ENCODE data around the gene ZNF835. TPM values are rescaled to one million over a fixed set of nuclear protein-coding genes. Genes with fewer than 3 reads are reported as not detected.

ZNF835 gene
- total RNA-seq, 1 donor from 2014 or later, result 0.17 TPM

GRCh38 chr19:56643460-56643955 is 28.0 kb downstream of the ZNF835 start:
- Mint-ChIP-seq H3K4me1 (ENCODE audit: low read depth) (no peaks in the 10 kb centered on the region), H3K4me3 (ENCODE audit: low read depth) (no peak overlapping the region), H3K27ac (no peak overlapping the region), H3K27me3 (no peaks in the 10 kb centered on the region), H3K9me3 (ENCODE audit: low read depth) (peaks cover 62% of the 10 kb centered on the region), H3K36me3 (ENCODE audit: insufficient read depth) (peaks cover 45% of the 10 kb centered on the region)
- TF ChIP-seq CTCF (IDR thresholded peaks at IDR 0.05; ENCODE audit: unreplicated experiment), result no peak
- no peak for DNase-seq (ENCODE audit: low spot score, unreplicated experiment)

GRCh38 chr19:56642711-56643459 is 28.7 kb downstream of the ZNF835 start, which contains the start of gene SMIM17:
Gene SMIM17, plus strand, starts transcription at chr19:56643159. Its CDS starts 2,509 bp downstream, at chr19:56645668.
- TF ChIP-seq CTCF (IDR thresholded peaks at IDR 0.05; ENCODE audit: unreplicated experiment), result no peak
- H3K27ac Mint-ChIP-seq, result no peak within 1 kb of the TSS
- H3K4me1 Mint-ChIP-seq (ENCODE audit: low read depth), result no peaks in the 10 kb centered on the region
- DNase-seq (ENCODE audit: low spot score, unreplicated experiment), result no peak
- H3K27me3 Mint-ChIP-seq, result no peaks in the 10 kb centered on the region
- H3K9me3 Mint-ChIP-seq (ENCODE audit: low read depth), result peaks cover 58% of the 10 kb centered on the region
- H3K36me3 Mint-ChIP-seq (ENCODE audit: insufficient read depth), result peaks cover 41% of the 10 kb centered on the region
- no peak within 1 kb of the TSS for H3K4me3 Mint-ChIP-seq (ENCODE audit: low read depth)

GRCh38 chr19:56639217-56639616 is 32.3 kb downstream of the ZNF835 start:
- TF ChIP-seq CTCF (IDR thresholded peaks at IDR 0.05; ENCODE audit: unreplicated experiment), result no peak
- H3K4me1 Mint-ChIP-seq (ENCODE audit: low read depth), result no peaks in the 10 kb centered on the region
- H3K4me3 Mint-ChIP-seq (ENCODE audit: low read depth), result no peak overlapping the region
- peaks cover 27% of the 10 kb centered on the region for H3K36me3 Mint-ChIP-seq (ENCODE audit: insufficient read depth)
- no peaks in the 10 kb centered on the region for H3K27me3 Mint-ChIP-seq
- H3K9me3 Mint-ChIP-seq (ENCODE audit: low read depth), result peaks cover 48% of the 10 kb centered on the region
- H3K27ac Mint-ChIP-seq, result peak overlapping the region; percentile 80
- no peak for DNase-seq (ENCODE audit: low spot score, unreplicated experiment)

- peaks cover 28% of the 10 kb centered on the region for H3K36me3 Mint-ChIP-seq (ENCODE audit: insufficient read depth)
- no peak overlapping the region for H3K27ac Mint-ChIP-seq
- no peak overlapping the region for H3K4me3 Mint-ChIP-seq (ENCODE audit: low read depth)
- peaks cover 53% of the 10 kb centered on the region for H3K9me3 Mint-ChIP-seq (ENCODE audit: low read depth)
- no peak for TF ChIP-seq CTCF (IDR thresholded peaks at IDR 0.05; ENCODE audit: unreplicated experiment)
- H3K27me3 Mint-ChIP-seq, result no peaks in the 10 kb centered on the region
- no peaks in the 10 kb centered on the region for H3K4me1 Mint-ChIP-seq (ENCODE audit: low read depth)
- DNase-seq (ENCODE audit: low spot score, unreplicated experiment), result peak; percentile 14
Measured at GRCh38 chr19:56637976-56638555, 33.5 kb downstream of the ZNF835 start.

GRCh38 chr19:56633021-56633420 is 38.5 kb downstream of the ZNF835 start:
- no peaks in the 10 kb centered on the region for H3K27me3 Mint-ChIP-seq
- H3K27ac Mint-ChIP-seq, result no peak overlapping the region
- no peak overlapping the region for H3K4me3 Mint-ChIP-seq (ENCODE audit: low read depth)
- no peak for TF ChIP-seq CTCF (IDR thresholded peaks at IDR 0.05; ENCODE audit: unreplicated experiment)
- peaks cover 27% of the 10 kb centered on the region for H3K36me3 Mint-ChIP-seq (ENCODE audit: insufficient read depth)
- H3K9me3 Mint-ChIP-seq (ENCODE audit: low read depth), result peaks cover 67% of the 10 kb centered on the region
- DNase-seq (ENCODE audit: low spot score, unreplicated experiment), result no peak
- H3K4me1 Mint-ChIP-seq (ENCODE audit: low read depth), result no peaks in the 10 kb centered on the region
